Rectal smooth muscle tissue (tissue), 1 donor: ENCODE results near the gene MEIS1.

Experiments used
- H3K27ac ChIP-seq: one replicate; pipeline ENCODE4 v1.7.0; 2013; ENCODE audit warnings: low read depth, low read length, inconsistent platforms
- H3K27me3 ChIP-seq: one replicate; pipeline ENCODE4 v1.7.0; 2013; ENCODE audit warnings: low read length; ENCODE audit not compliant: control insufficient read depth, insufficient read depth
- H3K36me3 ChIP-seq: one replicate; pipeline ENCODE4 v1.7.0; 2013; ENCODE audit warnings: low read length; ENCODE audit not compliant: control insufficient read depth, insufficient read depth
- H3K4me1 ChIP-seq: one replicate; pipeline ENCODE4 v1.7.0; 2013; ENCODE audit warnings: low read length; ENCODE audit not compliant: control insufficient read depth, insufficient read depth
- H3K4me3 ChIP-seq: one replicate; pipeline ENCODE4 v1.7.0; 2013; ENCODE audit warnings: low read length
- H3K9ac ChIP-seq: one replicate; pipeline ENCODE4 v1.7.0; 2013; ENCODE audit warnings: low read length

Gene MEIS1

GRCh38 chr2:66581339-66582103, 146.6 kb downstream of the MEIS1 start:
- H3K4me3 ChIP-seq: peak overlapping the region; percentile 65
- H3K4me1 ChIP-seq: peaks cover 12% of the 10 kb centered on the region
- peak overlapping the region; percentile 80 for H3K9ac ChIP-seq
- peak overlapping the region; percentile 99 for H3K27ac ChIP-seq
- H3K36me3 ChIP-seq: no peaks in the 10 kb centered on the region
- H3K27me3 ChIP-seq: peaks cover 20% of the 10 kb centered on the region

- no peaks in the 10 kb centered on the region for H3K36me3 ChIP-seq
- H3K9ac ChIP-seq: peak overlapping the region; percentile 80
- peak overlapping the region; percentile 65 for H3K4me3 ChIP-seq
- peak overlapping the region; percentile 99 for H3K27ac ChIP-seq
- peaks cover 8% of the 10 kb centered on the region for H3K4me1 ChIP-seq
- peaks cover 15% of the 10 kb centered on the region for H3K27me3 ChIP-seq
These were observed 147.4 kb downstream of the MEIS1 start for GRCh38 chr2:66582104-66582986.

DNA sequence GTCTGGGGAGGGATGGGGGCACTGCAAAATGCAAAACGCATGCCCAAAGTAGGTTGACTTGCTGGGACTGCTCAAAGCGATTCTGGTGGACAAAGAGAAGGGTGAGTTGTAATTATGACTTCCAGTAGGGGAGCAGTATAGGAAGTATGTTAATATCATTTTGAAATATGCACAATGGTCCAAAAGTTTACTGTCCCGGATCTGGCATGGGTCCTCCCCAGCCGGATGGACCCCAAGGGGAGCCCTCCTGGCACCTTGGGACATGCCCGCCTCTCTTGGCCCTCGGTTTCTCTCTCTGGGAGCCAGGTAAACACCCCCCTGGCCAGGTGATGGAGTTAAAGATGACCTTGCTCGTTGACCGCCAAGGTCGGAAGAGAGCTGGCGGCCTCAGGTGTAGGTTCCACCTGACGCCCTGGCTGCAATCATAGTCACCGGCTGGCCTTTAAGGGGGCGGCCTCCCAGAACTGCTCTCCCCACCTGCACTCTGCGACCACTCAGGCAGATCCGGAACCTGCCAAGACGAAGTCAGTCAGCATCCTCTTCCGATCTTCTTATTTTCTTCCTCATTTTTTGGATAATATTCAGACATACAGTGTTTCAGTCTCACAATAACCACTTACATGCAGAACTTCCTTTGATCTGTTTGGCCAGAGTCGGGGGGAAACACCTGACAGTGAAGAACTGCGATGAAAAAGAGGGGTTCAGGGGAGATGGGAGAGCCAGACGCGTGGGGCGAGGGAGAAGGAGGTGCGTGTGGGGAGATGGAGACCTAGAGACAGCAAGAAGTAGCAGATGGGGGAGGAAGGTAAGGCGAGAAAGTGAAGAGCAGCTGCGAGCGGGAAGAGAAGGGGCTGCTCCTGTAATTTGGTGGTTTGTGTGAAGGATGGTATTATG, 148.3 kb downstream of the MEIS1 start:
- Histone ChIP-seq H3K4me1 (peaks cover 8% of the 10 kb centered on the region), H3K36me3 (no peaks in the 10 kb centered on the region), H3K27me3 (peaks cover 10% of the 10 kb centered on the region), H3K9ac (peak overlapping the region; percentile 52), H3K27ac (peak overlapping the region; percentile 99), H3K4me3 (peak overlapping the region; percentile 64)

DNA sequence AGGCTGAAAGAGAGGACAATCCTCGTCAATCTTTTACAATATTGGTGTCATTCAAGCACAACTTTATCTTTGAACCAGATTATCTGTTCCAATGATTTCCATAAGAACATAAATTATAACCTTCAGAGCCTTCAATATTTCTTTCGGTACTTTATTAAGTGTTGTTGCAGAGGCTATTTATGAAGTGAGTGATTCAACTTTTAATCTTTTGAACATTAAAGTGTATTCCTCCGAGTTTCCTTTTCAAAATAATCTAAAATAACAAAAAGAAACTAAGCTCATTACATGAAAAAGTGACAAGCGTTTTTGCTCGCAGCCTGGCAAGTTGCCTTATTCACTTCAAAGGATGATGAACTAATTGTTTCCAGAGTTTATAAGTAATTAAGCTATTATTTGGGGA, 149.0 kb downstream of the MEIS1 start:
- H3K4me1 ChIP-seq: peaks cover 8% of the 10 kb centered on the region
- no peaks in the 10 kb centered on the region for H3K36me3 ChIP-seq
- peak overlapping the region; percentile 52 for H3K9ac ChIP-seq
- H3K27ac ChIP-seq: peak overlapping the region; percentile 99
- H3K27me3 ChIP-seq: peaks cover 10% of the 10 kb centered on the region
- peak overlapping the region; percentile 64 for H3K4me3 ChIP-seq

DNA sequence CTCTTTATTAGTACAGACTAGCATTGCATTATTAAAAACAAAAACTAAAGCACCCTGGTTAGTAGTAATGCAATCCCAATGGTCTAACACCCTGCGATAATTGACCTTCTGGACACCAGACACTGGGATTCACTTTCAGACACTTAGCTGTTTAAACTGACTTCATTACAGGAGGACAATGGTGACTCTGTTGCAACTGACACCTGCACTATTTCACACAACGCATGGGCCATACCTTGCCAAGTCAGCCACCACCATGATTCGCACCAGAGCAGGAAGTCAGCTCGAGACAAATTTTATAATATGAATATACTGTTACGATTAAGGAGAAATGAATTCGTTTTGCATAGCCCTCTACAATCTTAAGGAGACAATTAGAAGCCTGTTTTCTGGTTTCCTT, 150.7 kb downstream of the MEIS1 start:
- H3K4me3 ChIP-seq: no peak overlapping the region
- no peak overlapping the region for H3K9ac ChIP-seq
- H3K27me3 ChIP-seq: peaks cover 7% of the 10 kb centered on the region
- no peaks in the 10 kb centered on the region for H3K36me3 ChIP-seq
- peaks cover 8% of the 10 kb centered on the region for H3K4me1 ChIP-seq
- peak overlapping the region; percentile 51 for H3K27ac ChIP-seq

GRCh38 chr2:66587216-66587615, 152.3 kb downstream of the MEIS1 start:
- H3K27me3 ChIP-seq: peaks cover 4% of the 10 kb centered on the region
- H3K4me3 ChIP-seq: no peak overlapping the region
- no peak overlapping the region for H3K27ac ChIP-seq
- H3K9ac ChIP-seq: no peak overlapping the region
- peaks cover 8% of the 10 kb centered on the region for H3K4me1 ChIP-seq
- no peaks in the 10 kb centered on the region for H3K36me3 ChIP-seq

- H3K36me3 ChIP-seq: no peaks in the 10 kb centered on the region
- H3K4me1 ChIP-seq: no peaks in the 10 kb centered on the region
- no peak overlapping the region for H3K27ac ChIP-seq
- no peaks in the 10 kb centered on the region for H3K27me3 ChIP-seq
- H3K9ac ChIP-seq: no peak overlapping the region
- no peak overlapping the region for H3K4me3 ChIP-seq
These were observed 159.1 kb downstream of the MEIS1 start for GRCh38 chr2:66594001-66594400.

DNA sequence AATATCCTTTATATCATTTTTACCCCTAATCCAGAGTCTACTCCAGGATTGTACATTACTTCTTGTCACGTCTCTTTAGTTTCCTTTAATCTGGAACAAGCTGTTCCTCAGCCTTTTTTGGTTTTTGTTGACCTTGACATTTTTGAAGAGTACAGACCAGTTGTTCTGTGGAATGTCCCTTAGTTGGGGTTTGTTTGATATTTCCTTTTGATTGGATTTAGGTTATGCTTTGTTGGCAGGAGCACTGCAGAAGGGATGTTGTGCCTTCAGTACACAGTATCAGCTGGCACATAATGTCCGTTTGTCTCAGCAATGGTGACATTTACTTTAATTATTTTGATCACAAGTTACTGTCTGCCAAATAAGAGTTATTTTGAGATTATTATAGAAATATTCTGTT, 160.6 kb downstream of the MEIS1 start:
- Histone ChIP-seq H3K4me3 (no peak overlapping the region), H3K36me3 (no peaks in the 10 kb centered on the region)

GRCh38 chr2:66596256-66596655, 161.3 kb downstream of the MEIS1 start:
- Histone ChIP-seq H3K4me1 (no peaks in the 10 kb centered on the region), H3K36me3 (no peaks in the 10 kb centered on the region), H3K27ac (no peak overlapping the region), H3K9ac (no peak overlapping the region), H3K4me3 (no peak overlapping the region), H3K27me3 (no peaks in the 10 kb centered on the region)

More for the DNA sequence above, 160.6 kb downstream of the MEIS1 start:
- no peaks in the 10 kb centered on the region for H3K27me3 ChIP-seq
- no peak overlapping the region for H3K9ac ChIP-seq
- H3K27ac ChIP-seq: no peak overlapping the region
- no peaks in the 10 kb centered on the region for H3K4me1 ChIP-seq

- Histone ChIP-seq H3K27me3 (no peaks in the 10 kb centered on the region), H3K9ac (no peak overlapping the region), H3K4me3 (no peak overlapping the region), H3K27ac (no peak overlapping the region), H3K36me3 (no peaks in the 10 kb centered on the region), H3K4me1 (no peaks in the 10 kb centered on the region)
These were observed 166.7 kb downstream of the MEIS1 start for GRCh38 chr2:66601624-66602023.

GRCh38 chr2:66602341-66602740, 167.4 kb downstream of the MEIS1 start:
- H3K4me1 ChIP-seq: no peaks in the 10 kb centered on the region
- no peak overlapping the region for H3K9ac ChIP-seq
- no peaks in the 10 kb centered on the region for H3K27me3 ChIP-seq
- no peaks in the 10 kb centered on the region for H3K36me3 ChIP-seq
- no peak overlapping the region for H3K4me3 ChIP-seq
- H3K27ac ChIP-seq: no peak overlapping the region

DNA sequence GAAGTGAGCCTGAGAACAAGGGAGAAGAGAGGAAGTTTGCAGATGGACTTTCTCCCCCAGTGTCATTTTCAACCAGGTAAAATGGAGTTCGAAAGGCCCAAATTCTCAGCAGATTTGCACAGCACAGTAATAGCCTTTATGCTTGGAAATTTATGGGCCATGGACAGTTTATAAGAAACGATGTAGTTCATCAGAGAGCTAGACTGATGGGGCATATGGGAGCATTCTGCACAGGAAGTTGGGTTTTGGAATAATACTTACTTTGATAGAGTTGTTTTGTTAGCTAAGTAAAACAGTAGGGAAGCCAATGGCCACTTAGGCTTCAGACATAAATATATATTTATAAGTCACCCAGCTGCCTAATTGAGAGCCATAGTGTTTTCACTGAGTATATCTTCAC, 169.4 kb downstream of the MEIS1 start:
- no peak overlapping the region for H3K9ac ChIP-seq
- no peaks in the 10 kb centered on the region for H3K4me1 ChIP-seq
- H3K27me3 ChIP-seq: no peaks in the 10 kb centered on the region
- H3K36me3 ChIP-seq: no peaks in the 10 kb centered on the region
- H3K4me3 ChIP-seq: no peak overlapping the region
- no peak overlapping the region for H3K27ac ChIP-seq
